H1 (cell line): Measurements from ENCODE around the gene HPD. TPM values are rescaled to one million over a fixed set of nuclear protein-coding genes. Genes with fewer than 3 reads are reported as not detected.

Source experiments
- ASH2L ChIP-seq: fragments of 200-600, 300-600 bp; sonication (generic); IDR thresholded peaks from one replicate; pipeline ENCODE4 v1.7.1; 2017; ENCODE audit warnings: low read length
- ATF3 ChIP-seq: IDR thresholded peaks from 2 replicates; pipeline ENCODE4 v1.6.1; 2011; ENCODE audit warnings: low read depth, mild to moderate bottlenecking, low read length; ENCODE audit not compliant: insufficient read depth
- BRCA1 ChIP-seq: IDR thresholded peaks from 2 replicates; pipeline ENCODE4 v1.6.1; 2012; ENCODE audit warnings: low read depth, low read length, improper control_type of control experiment
- CBX8 ChIP-seq: fragments of 300-800, 300-1000 bp; sonication (generic); IDR thresholded peaks from 2 replicates; pipeline ENCODE4 v1.7.1; 2016; ENCODE audit warnings: low read depth, low read length, borderline replicate concordance
- CEBPB ChIP-seq: IDR thresholded peaks from 2 replicates; pipeline ENCODE4 v1.6.1; 2012; ENCODE audit warnings: low read depth, low read length
- CHD2 ChIP-seq: IDR thresholded peaks from 2 replicates; pipeline ENCODE4 v1.6.1; 2012; ENCODE audit warnings: low read length, improper control_type of control experiment
- CTBP2 ChIP-seq: IDR thresholded peaks from 2 replicates; pipeline ENCODE4 v1.7.0; 2011; ENCODE audit warnings: borderline replicate concordance, mild to moderate bottlenecking, moderate library complexity, mixed read lengths, low read length; ENCODE audit not compliant: insufficient read depth, insufficient read length
- FOSL1 ChIP-seq: IDR thresholded peaks from 2 replicates; pipeline ENCODE4 v1.6.1; 2011; ENCODE audit warnings: mild to moderate bottlenecking, low read depth, low read length, moderate library complexity; ENCODE audit not compliant: insufficient read depth
- GTF2F1 ChIP-seq: IDR thresholded peaks from 2 replicates; pipeline ENCODE4 v1.6.1; 2012; ENCODE audit warnings: low read depth, low read length, improper control_type of control experiment, borderline replicate concordance
- JUN ChIP-seq: IDR thresholded peaks from 2 replicates; pipeline ENCODE4 v1.6.1; 2011; ENCODE audit warnings: low read depth, mild to moderate bottlenecking, improper control_type of control experiment, low read length
- KDM5A ChIP-seq: fragments of 200-600 bp; IDR thresholded peaks from 2 replicates; pipeline ENCODE4 v1.7.1; 2012; ENCODE audit warnings: mild to moderate bottlenecking, low read length, inconsistent platforms, mixed read lengths
- PHF8 ChIP-seq: fragments of 200-600 bp; sonication (generic); conservative IDR thresholded peaks from 2 replicates; pipeline ENCODE4 v1.7.1; 2012; ENCODE audit warnings: low read depth, mild to moderate bottlenecking, inconsistent platforms, low read length, moderate library complexity
- RAD21 ChIP-seq, 2 experiments: IDR thresholded peaks in 1 of 2; conservative IDR thresholded peaks in 1 of 2; 2 replicates each; pipeline ENCODE4 v1.6.1; 2011; ENCODE audit warnings: low read depth in 2 of 2, low read length in 2 of 2, improper control_type of control experiment in 1 of 2, inconsistent platforms in 1 of 2, mild to moderate bottlenecking in 1 of 2, moderate library complexity in 1 of 2
- RFX5 ChIP-seq: IDR thresholded peaks from 2 replicates; pipeline ENCODE4 v1.6.1; 2011; ENCODE audit warnings: low read depth, low read length, improper control_type of control experiment, borderline replicate concordance
- RXRA ChIP-seq: IDR thresholded peaks from 2 replicates; pipeline ENCODE4 v1.6.1; 2011; ENCODE audit warnings: low read depth, mild to moderate bottlenecking, low read length, moderate library complexity; ENCODE audit not compliant: insufficient read depth
- SIN3A ChIP-seq, 2 experiments: IDR thresholded peaks in 1 of 2; conservative IDR thresholded peaks in 1 of 2; 2 replicates each; pipeline ENCODE4 v1.6.1; 2011 to 2012; ENCODE audit warnings: low read length in 2 of 2, improper control_type of control experiment in 1 of 2, low read depth in 1 of 2, mild to moderate bottlenecking in 1 of 2
- SIX5 ChIP-seq: IDR thresholded peaks from 2 replicates; pipeline ENCODE4 v1.6.1; 2011; ENCODE audit warnings: mild to moderate bottlenecking, low read depth, low read length
- SP1 ChIP-seq: IDR thresholded peaks from 2 replicates; pipeline ENCODE4 v1.6.1; 2011; ENCODE audit warnings: low read depth, low read length
- SP2 ChIP-seq: IDR thresholded peaks from 2 replicates; pipeline ENCODE4 v1.6.1; 2012; ENCODE audit warnings: mild to moderate bottlenecking, low read length, inconsistent platforms
- TAF7 ChIP-seq: optimal IDR thresholded peaks from 2 replicates; pipeline ENCODE3; 2011; ENCODE audit warnings: low read depth, mild to moderate bottlenecking, inconsistent platforms, low read length, moderate library complexity, borderline replicate concordance
- TCF12 ChIP-seq: IDR thresholded peaks from 2 replicates; pipeline ENCODE4 v1.6.1; 2011; ENCODE audit warnings: low read depth, mild to moderate bottlenecking, low read length
- TEAD4 ChIP-seq: IDR thresholded peaks from 2 replicates; pipeline ENCODE4 v1.6.1; 2012; ENCODE audit warnings: low read depth, low read length, inconsistent platforms, mixed read lengths
- ZNF274 ChIP-seq: IDR thresholded peaks from 2 replicates; pipeline ENCODE4 v1.7.0; 2012; ENCODE audit warnings: low read length, borderline replicate concordance; ENCODE audit errors: extremely low read depth
- polyA plus RNA-seq, 7 experiments: library from polyadenylated mRNA; depleted of rRNA in 3 of 7; stranded (reverse) in 5 of 7; unstranded in 2 of 7; fragments of >200 nt in 5 of 7; fragments of 200-250 nt in 2 of 7; gene quantifications; 1 replicate in 5 of 7; 2 replicates in 1 of 7; 4 replicates in 1 of 7; pipeline versions ENCODE4 v1.2.1 to v1.2.3, GENCODE V29; 2011 to 2013; ENCODE audit warnings: missing spikeins in 2 of 7, mixed read lengths in 2 of 7
- total RNA-seq: library from RNA; stranded (reverse); fragmentation: NEBNext Ultra II Directional; extraction: Animal tissue kit (Norgen Biotek cat#: 25700); gene quantifications from 2 replicates; pipeline ENCODE4 v1.2.1, GENCODE V29; 2021

HPD gene
- total and polyA plus RNA-seq, 2 of the 8 experiments (the other 6 are each of a cell fraction or from before 2014, with no cell fraction given), result 0.48 to 0.56 TPM

- no peak for TF ChIP-seq GTF2F1
- TF ChIP-seq SP2, result no peak
- peak; percentile 27 for TF ChIP-seq TAF7
- no peak for TF ChIP-seq FOSL1
- no peak for TF ChIP-seq CEBPB
- no peak for TF ChIP-seq ZNF274
- no peak for TF ChIP-seq RFX5
- TF ChIP-seq ATF3, result peak; percentile 57; the same call in 1 of the 2 replicates
- peak; percentile 78; the same call in 1 of the 2 replicates for TF ChIP-seq SP1
- peak; percentile 98 for TF ChIP-seq ASH2L
- TF ChIP-seq TCF12, result peak; percentile 97; the same call in 1 of the 2 replicates
- TF ChIP-seq BRCA1, result no peak
- peak; percentile 52 to 68 for TF ChIP-seq RAD21 (IDR thresholded peaks at IDR 0.05 in 1 of 2, conservative IDR thresholded peaks at IDR 0.05 in 1 of 2; ENCODE audit: low read depth in 2 of 2, low read length in 2 of 2)
- no peak for TF ChIP-seq KDM5A
- TF ChIP-seq JUN, result 0 out of 2 replicates have a peak, but pooled peaks have one; percentile 24
- peak; percentile 79 for TF ChIP-seq PHF8
- TF ChIP-seq CHD2, result peak; percentile 73
- no peak for TF ChIP-seq RXRA
- peak; percentile 22 to 53; a peak in 2 of 4 replicates for TF ChIP-seq SIN3A (conservative IDR thresholded peaks at IDR 0.05 in 1 of 2, IDR thresholded peaks at IDR 0.05 in 1 of 2; ENCODE audit: low read depth in 1 of 2, low read length in 2 of 2)
- no peak for TF ChIP-seq SIX5
- TF ChIP-seq CBX8, result no peak
- no peak for TF ChIP-seq CTBP2
- peak; percentile 53; the same call in 1 of the 2 replicates for TF ChIP-seq TEAD4
Measured at GRCh38 chr12:121888478-121889273, 30.0 kb upstream of the HPD start, which contains the start of gene PSMD9 (continued).
